ENCODE results near the gene PNLDC1.
"Not testable (repeated sequence)": the region's sequence is repeated elsewhere in the genome, so short reads cannot be mapped to it uniquely, and the experiment has no call there.

PNLDC1 gene

GRCh38 chr6:159849851-159850250, 49.8 kb downstream of the PNLDC1 start:
- not testable (repeated sequence) for DNase-seq (ENCODE audit: low read depth)

DNA sequence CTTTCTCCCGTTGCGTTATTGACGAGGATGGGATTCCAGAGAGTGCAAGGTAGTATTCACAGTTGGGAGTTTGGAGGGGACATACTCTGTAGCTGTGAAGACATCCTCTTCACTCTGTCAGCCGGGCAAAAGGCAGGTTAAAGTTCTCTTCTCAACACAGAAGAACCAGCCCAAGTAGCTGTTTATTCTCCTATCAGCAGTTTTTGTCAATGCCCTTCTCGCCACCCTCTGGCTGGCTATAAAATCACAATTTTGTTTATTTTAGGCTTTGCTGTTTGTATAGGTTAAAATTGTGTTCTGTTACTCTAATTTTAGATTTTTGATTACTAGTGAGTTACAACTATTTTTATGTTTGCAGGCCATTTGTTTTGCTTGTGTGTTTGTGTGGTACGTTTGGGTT, 52.8 kb downstream of the PNLDC1 start:
- DNase-seq (ENCODE audit: low read depth): no peak

DNA sequence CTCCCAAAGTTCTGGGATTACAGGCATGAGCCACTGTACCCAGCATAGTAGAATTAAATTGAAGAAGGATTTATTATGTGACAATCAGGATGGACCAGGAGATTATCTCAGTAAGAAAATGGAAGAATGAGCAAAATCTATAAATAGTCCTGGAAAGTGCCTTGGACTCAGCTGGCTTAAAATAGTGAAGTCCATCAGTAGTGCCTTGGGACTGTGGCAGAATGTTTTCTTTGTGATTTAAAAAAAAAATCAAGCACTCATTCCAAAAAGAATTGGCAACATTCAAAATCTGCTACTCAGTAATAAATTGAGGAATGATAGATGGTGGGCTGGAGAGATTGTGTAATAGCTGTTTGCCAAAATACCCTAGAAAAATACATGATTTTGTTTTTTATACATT, 53.7 kb downstream of the PNLDC1 start:
- DNase-seq (ENCODE audit: low read depth): no peak

DNA sequence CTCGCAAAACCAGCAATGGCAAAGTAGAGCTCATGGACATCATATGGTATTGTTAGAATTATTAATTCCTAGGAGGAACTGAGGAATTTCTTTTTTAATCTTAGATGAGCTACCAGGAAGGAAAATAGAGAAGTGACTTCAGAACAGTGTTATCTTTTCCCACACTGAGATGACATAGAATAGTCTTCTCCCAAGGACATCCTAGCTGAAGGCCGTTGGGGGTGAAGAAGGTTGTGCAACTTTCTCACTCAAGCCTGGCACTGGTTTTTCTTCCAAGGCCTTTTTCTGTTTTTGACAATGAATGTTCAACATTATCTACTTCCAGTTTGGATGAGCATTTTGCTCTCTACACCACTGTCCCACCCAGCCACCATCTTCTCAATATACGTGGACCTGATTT, 54.9 kb downstream of the PNLDC1 start:
- no peak for DNase-seq (ENCODE audit: low read depth)

GRCh38 chr6:159858259-159858658, 58.2 kb downstream of the PNLDC1 start:
- no peak for DNase-seq (ENCODE audit: low read depth)

GRCh38 chr6:159860482-159860881, 60.4 kb downstream of the PNLDC1 start:
- DNase-seq (ENCODE audit: low read depth): no peak

- no peak for DNase-seq (ENCODE audit: low read depth)
Measured at GRCh38 chr6:159862103-159862502, 62.0 kb downstream of the PNLDC1 start.

- peak; percentile 30 for DNase-seq (ENCODE audit: low read depth)
Measured at GRCh38 chr6:159863341-159863740, 63.3 kb downstream of the PNLDC1 start.

- DNase-seq (ENCODE audit: low read depth): no peak
Measured at GRCh38 chr6:159865226-159865920, 65.3 kb downstream of the PNLDC1 start.

- no peak for DNase-seq (ENCODE audit: low read depth)
Measured at GRCh38 chr6:159866286-159867247, 66.5 kb downstream of the PNLDC1 start.
